OCI-LY1 (cell line): ENCODE measurements around the gene TTC4.

Experiments
- H2AFZ ChIP-seq: fragments of 200-600 bp; sonication (generic), shearing (Covaris generic); 2 replicates; pipeline ENCODE4 v1.6.0; 2014; ENCODE audit warnings: antibody characterized with exemption, mild to moderate bottlenecking, low read length
- H3F3A ChIP-seq: fragments of 200-600 bp; sonication (generic), shearing (Covaris generic); 2 replicates; pipeline ENCODE4 v1.6.0; 2014; ENCODE audit warnings: mild to moderate bottlenecking, antibody characterized with exemption, low read length, moderate library complexity; ENCODE audit not compliant: insufficient read depth
- H3K27ac ChIP-seq: fragments of 200-600 bp; sonication (generic); 2 replicates; pipeline ENCODE4 v1.5.1; 2014; ENCODE audit warnings: low read length, mixed run types, mild to moderate bottlenecking, low read depth; ENCODE audit not compliant: poor library complexity, severe bottlenecking
- H3K27me3 ChIP-seq: fragments of 200-600 bp; sonication (generic); 2 replicates; pipeline ENCODE4 v1.6.0; 2014; ENCODE audit warnings: antibody characterized with exemption, mild to moderate bottlenecking, low read length, moderate library complexity; ENCODE audit not compliant: insufficient read depth
- H3K36me3 ChIP-seq: fragments of 200-600 bp; sonication (generic); 2 replicates; pipeline ENCODE4 v1.6.1; 2014; ENCODE audit warnings: mild to moderate bottlenecking, antibody characterized with exemption, low read length, moderate library complexity, mixed read lengths; ENCODE audit not compliant: insufficient read depth
- H3K4me1 ChIP-seq: fragments of 200-600 bp; sonication (generic); 2 replicates; pipeline ENCODE4 v1.5.1; 2014; ENCODE audit warnings: mild to moderate bottlenecking, low read length, moderate library complexity; ENCODE audit not compliant: insufficient read depth, severe bottlenecking
- H3K4me2 ChIP-seq: fragments of 200-600 bp; sonication (generic), shearing (Covaris generic); 2 replicates; pipeline ENCODE4 v1.6.1; 2014; ENCODE audit warnings: low read length
- H3K4me3 ChIP-seq: fragments of 200-600 bp; sonication (generic); 2 replicates; pipeline ENCODE4 v1.5.1; 2014; ENCODE audit warnings: low read length, low read depth, mild to moderate bottlenecking, mixed read lengths; ENCODE audit not compliant: poor library complexity, severe bottlenecking
- H3K79me2 ChIP-seq: fragments of 200-600 bp; shearing (Covaris generic); 2 replicates; pipeline ENCODE4 v1.6.1; 2016; ENCODE audit warnings: mixed run types, low read length, mixed read lengths; ENCODE audit not compliant: insufficient read depth
- H3K9ac ChIP-seq: fragments of 200-600 bp; sonication (generic), shearing (Covaris generic); 2 replicates; pipeline ENCODE4 v1.6.1; 2014; ENCODE audit warnings: mild to moderate bottlenecking, low read length, mixed read lengths
- H3K9me2 ChIP-seq: fragments of 200-600 bp; sonication (generic), shearing (Covaris generic); 2 replicates; pipeline ENCODE4 v1.6.1; 2014; ENCODE audit warnings: low read depth, mild to moderate bottlenecking, low read length, mixed read lengths
- H3K9me3 ChIP-seq: fragments of 200-600 bp; shearing (Covaris generic); 2 replicates; pipeline ENCODE4 v1.6.1; 2014; ENCODE audit warnings: low read length, mixed read lengths
- H4K20me1 ChIP-seq: fragments of 200-600 bp; sonication (generic), shearing (Covaris generic); 2 replicates; pipeline ENCODE4 v1.6.0; 2016; ENCODE audit warnings: mild to moderate bottlenecking, low read length; ENCODE audit not compliant: insufficient read depth
- EZH2 ChIP-seq: fragments of 200-600 bp; sonication (generic), shearing (Covaris generic); IDR thresholded peaks from 2 replicates; pipeline ENCODE4 v1.8.0; 2017; ENCODE audit warnings: borderline replicate concordance, mixed run types, mild to moderate bottlenecking, antibody characterized with exemption, low read length, moderate library complexity, mixed read lengths
- TF ChIP-seq, protein P1 (sequence below): fragments of 200-600 bp; sonication (generic), shearing (Covaris generic); IDR thresholded peaks from 2 replicates; pipeline ENCODE4 v1.5.1; 2017; ENCODE audit warnings: mild to moderate bottlenecking, antibody characterized with exemption, low read length, moderate library complexity, mixed read lengths

TTC4 gene

DNA sequence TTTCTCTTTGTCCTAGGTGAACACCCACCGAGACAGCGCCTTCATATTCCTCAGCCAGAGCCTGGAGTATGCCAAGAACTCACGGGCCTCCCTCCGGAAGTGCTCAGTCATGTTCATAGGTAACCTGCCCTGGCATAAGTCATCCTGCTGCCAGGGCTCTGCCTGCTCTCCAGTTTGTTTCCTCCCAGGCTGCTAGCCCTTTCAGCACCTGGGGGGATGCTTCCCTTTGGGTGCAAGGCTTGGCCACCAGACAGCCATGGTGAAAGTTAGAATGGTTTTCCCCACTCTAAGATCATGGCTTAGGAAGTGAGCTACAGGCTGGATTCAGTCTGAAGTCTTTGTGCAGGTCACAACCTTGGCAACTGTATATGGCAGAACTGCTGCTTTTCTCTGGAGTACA lies 9.2 kb upstream of the TTC4 start:
- TF ChIP-seq, protein P1, sequence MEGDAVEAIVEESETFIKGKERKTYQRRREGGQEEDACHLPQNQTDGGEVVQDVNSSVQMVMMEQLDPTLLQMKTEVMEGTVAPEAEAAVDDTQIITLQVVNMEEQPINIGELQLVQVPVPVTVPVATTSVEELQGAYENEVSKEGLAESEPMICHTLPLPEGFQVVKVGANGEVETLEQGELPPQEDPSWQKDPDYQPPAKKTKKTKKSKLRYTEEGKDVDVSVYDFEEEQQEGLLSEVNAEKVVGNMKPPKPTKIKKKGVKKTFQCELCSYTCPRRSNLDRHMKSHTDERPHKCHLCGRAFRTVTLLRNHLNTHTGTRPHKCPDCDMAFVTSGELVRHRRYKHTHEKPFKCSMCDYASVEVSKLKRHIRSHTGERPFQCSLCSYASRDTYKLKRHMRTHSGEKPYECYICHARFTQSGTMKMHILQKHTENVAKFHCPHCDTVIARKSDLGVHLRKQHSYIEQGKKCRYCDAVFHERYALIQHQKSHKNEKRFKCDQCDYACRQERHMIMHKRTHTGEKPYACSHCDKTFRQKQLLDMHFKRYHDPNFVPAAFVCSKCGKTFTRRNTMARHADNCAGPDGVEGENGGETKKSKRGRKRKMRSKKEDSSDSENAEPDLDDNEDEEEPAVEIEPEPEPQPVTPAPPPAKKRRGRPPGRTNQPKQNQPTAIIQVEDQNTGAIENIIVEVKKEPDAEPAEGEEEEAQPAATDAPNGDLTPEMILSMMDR = no peak
- no peak for TF ChIP-seq EZH2
- Histone ChIP-seq H3K4me1 (no peaks in the 10 kb centered on the region), H3K9ac (no peak overlapping the region), H4K20me1 (no peaks in the 10 kb centered on the region), H3F3A (no peaks in the 10 kb centered on the region), H3K79me2 (no peaks in the 10 kb centered on the region), H3K9me3 (no peaks in the 10 kb centered on the region), H3K4me3 (no peak overlapping the region), H3K4me2 (no peak overlapping the region), H3K27ac (no peak overlapping the region), H3K27me3 (0 out of 2 replicates have a peak, but pooled peaks cover 1% of the 10 kb centered on the region), H3K9me2 (no peaks in the 10 kb centered on the region), H3K36me3 (no peaks in the 10 kb centered on the region), H2AFZ (no peak overlapping the region)

DNA sequence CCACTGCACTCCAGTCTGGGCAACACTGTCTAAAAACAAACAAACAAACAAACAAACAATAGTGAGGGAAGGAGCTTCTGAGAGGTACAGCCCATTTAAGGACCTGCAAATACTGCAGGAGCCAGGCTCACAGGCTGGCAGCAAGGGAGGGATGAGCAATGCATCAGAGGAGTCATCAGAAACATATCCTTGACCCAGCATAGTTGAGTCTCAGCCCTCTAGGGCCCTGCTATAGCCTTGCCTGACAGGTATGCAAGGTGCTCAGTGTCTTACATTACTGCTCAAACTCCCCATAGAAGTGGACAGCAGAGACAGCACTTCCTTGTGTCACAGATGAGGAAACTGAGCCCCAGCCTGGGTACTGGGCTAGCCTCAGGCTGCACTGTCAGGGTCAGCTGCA lies 7.3 kb upstream of the TTC4 start:
- Histone ChIP-seq H3K79me2 (no peaks in the 10 kb centered on the region), H3K27me3 (0 out of 2 replicates have a peak, but pooled peaks cover 3% of the 10 kb centered on the region), H3K27ac (no peak overlapping the region), H3K4me1 (no peaks in the 10 kb centered on the region), H3K9me2 (no peaks in the 10 kb centered on the region), H4K20me1 (no peaks in the 10 kb centered on the region), H3K36me3 (no peaks in the 10 kb centered on the region), H3K9ac (no peak overlapping the region), H3K4me3 (no peak overlapping the region), H3F3A (no peaks in the 10 kb centered on the region), H2AFZ (no peak overlapping the region), H3K9me3 (no peaks in the 10 kb centered on the region), H3K4me2 (no peak overlapping the region)
- no peak for TF ChIP-seq EZH2
- TF ChIP-seq, protein P1 = no peak

DNA sequence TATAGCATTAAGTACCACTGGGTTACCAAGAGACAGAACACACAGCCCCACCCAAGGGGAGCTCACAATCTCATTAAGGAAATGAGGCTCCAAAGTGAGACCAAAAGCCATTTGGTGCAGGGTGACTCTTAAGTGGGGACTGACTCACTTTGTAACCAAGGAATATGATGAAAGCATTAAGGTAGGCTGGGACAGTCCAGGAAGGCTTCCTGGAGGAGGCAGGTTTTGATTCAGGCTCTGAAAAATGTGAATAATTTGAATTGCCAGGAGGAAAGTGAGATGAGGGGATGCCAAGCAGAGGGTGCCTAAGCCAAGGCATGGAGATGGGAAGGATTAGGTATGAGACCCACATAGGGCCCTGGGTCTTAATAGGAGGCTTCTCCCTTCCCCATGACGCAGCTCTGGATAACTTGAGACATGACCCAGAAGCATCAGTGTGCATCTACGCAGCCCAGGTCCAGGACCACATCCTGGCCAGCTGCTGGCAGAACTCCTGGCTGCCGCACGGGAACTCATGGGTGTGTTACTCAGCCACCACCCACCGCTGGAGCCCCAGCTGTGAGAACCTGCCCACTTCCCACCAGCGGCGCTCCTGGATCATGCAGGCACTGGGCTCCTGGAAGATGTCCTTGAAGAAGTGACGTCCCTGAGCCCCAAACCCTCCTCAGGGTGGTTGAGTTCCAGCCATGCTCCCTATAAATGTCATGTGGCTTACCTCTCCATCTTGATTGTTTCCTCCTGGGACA lies 5.9 kb upstream of the TTC4 start:
- Histone ChIP-seq H3K27ac (no peak overlapping the region), H3K4me1 (no peaks in the 10 kb centered on the region), H3K79me2 (no peaks in the 10 kb centered on the region), H3K9me3 (no peaks in the 10 kb centered on the region), H2AFZ (no peak overlapping the region), H3K4me3 (no peak overlapping the region), H3K36me3 (no peaks in the 10 kb centered on the region), H4K20me1 (no peaks in the 10 kb centered on the region), H3K9me2 (no peaks in the 10 kb centered on the region), H3K4me2 (no peak overlapping the region), H3K27me3 (0 out of 2 replicates have a peak, but pooled peaks cover 3% of the 10 kb centered on the region), H3K9ac (no peak overlapping the region), H3F3A (no peaks in the 10 kb centered on the region)
- TF ChIP-seq EZH2 = no peak
- TF ChIP-seq, protein P1 = no peak
